NCI-H1417 treated with DMSO at 0.1 percent for 48 hours (cell line): Measurements from ENCODE around the gene AOAH.
"Not testable (repeated sequence)": the region's sequence is repeated elsewhere in the genome, so short reads cannot be mapped to it uniquely, and the experiment has no call there.

ENCODE experiments used
- DNase-seq: peaks from one replicate; lab custom pipeline; 2025; lab: John Stamatoyannopoulos, UW

Gene AOAH

GRCh38 chr7:36657036-36657660 lies 67.1 kb downstream of the AOAH start:
- no peak for DNase-seq

- DNase-seq: no peak
These were observed 69.9 kb downstream of the AOAH start for GRCh38 chr7:36654436-36654835.

- DNase-seq: no peak
These were observed 70.5 kb downstream of the AOAH start for GRCh38 chr7:36653663-36654355.

- DNase-seq: no peak
These were observed 71.2 kb downstream of the AOAH start for GRCh38 chr7:36653008-36653662.

- no peak for DNase-seq
These were observed 71.9 kb downstream of the AOAH start for GRCh38 chr7:36652431-36652830.

- DNase-seq: no peak
These were observed 72.9 kb downstream of the AOAH start for GRCh38 chr7:36651404-36651803.

- DNase-seq: no peak
These were observed 73.5 kb downstream of the AOAH start for GRCh38 chr7:36650766-36651312.

GRCh38 chr7:36650320-36650719 lies 74.0 kb downstream of the AOAH start:
- no peak for DNase-seq

- not testable (repeated sequence) for DNase-seq
These were observed 75.0 kb downstream of the AOAH start for GRCh38 chr7:36649319-36649718.

- no peak for DNase-seq
These were observed 75.9 kb downstream of the AOAH start for GRCh38 chr7:36648441-36648840.

GRCh38 chr7:36644625-36645422 lies 79.5 kb downstream of the AOAH start:
- DNase-seq: no peak

GRCh38 chr7:36642414-36642813 lies 81.9 kb downstream of the AOAH start:
- DNase-seq: no peak

GRCh38 chr7:36642010-36642409 lies 82.3 kb downstream of the AOAH start:
- DNase-seq: no peak

- no peak for DNase-seq
These were observed 83.6 kb downstream of the AOAH start for GRCh38 chr7:36640682-36641081.

- no peak for DNase-seq
These were observed 84.5 kb downstream of the AOAH start for GRCh38 chr7:36639826-36640225.

GRCh38 chr7:36638586-36639263 lies 85.6 kb downstream of the AOAH start:
- DNase-seq: no peak

GRCh38 chr7:36638140-36638539 lies 86.2 kb downstream of the AOAH start:
- no peak for DNase-seq

- no peak for DNase-seq
These were observed 86.9 kb downstream of the AOAH start for GRCh38 chr7:36637417-36637816.

GRCh38 chr7:36636126-36636525 lies 88.2 kb downstream of the AOAH start:
- no peak for DNase-seq

- DNase-seq: no peak
These were observed 89.2 kb downstream of the AOAH start for GRCh38 chr7:36635091-36635490.

GRCh38 chr7:36633377-36633776 lies 90.9 kb downstream of the AOAH start:
- DNase-seq: no peak
